Left lung (tissue), 10 donors: ENCODE results near the gene OSBPL6. TPM values are rescaled to one million over a fixed set of nuclear protein-coding genes. Genes with fewer than 3 reads are reported as not detected.

Experiments
- ATAC-seq: fragments of 200-7000 bp; cut with Tn5 transposase; one replicate; pipeline ENCODE4 v1.9.1; 2020; ENCODE audit warnings: moderate library complexity
- DNase-seq, 4 donors: peaks; one replicate each; pipeline ENCODE4 v3.0.0-alpha.2; 2013 to 2020
- H3K27ac ChIP-seq, 2 donors: fragments of 200-600 bp; sonication (generic) in 1 of 2; one replicate each; pipeline versions ENCODE4 v1.5.0 to v1.8.0; 2020 to 2021
- H3K27me3 ChIP-seq, 2 donors: fragments of 200-600 bp; sonication (generic) in 1 of 2; one replicate each; pipeline versions ENCODE4 v1.5.0 to v1.8.0; 2020 to 2021
- H3K36me3 ChIP-seq, 2 donors: fragments of 200-600 bp; sonication (generic) in 1 of 2; one replicate each; pipeline versions ENCODE4 v1.5.0 to v1.8.0; 2020 to 2021
- H3K4me1 ChIP-seq, 2 donors: fragments of 200-600 bp; one replicate each; pipeline ENCODE4 v1.8.0; 2021
- H3K4me3 ChIP-seq, 2 donors: fragments of 200-600 bp; sonication (generic) in 1 of 2; one replicate each; pipeline versions ENCODE4 v1.5.0 to v1.8.0; 2020 to 2021; ENCODE audit warnings: mild to moderate bottlenecking in 1 of 2
- H3K9me3 ChIP-seq, 2 donors: fragments of 200-600 bp; sonication (generic) in 1 of 2; one replicate each; pipeline versions ENCODE4 v1.5.0 to v1.8.0; 2020 to 2021
- CTCF ChIP-seq, 2 donors: fragments of 200-600 bp; sonication (generic) in 1 of 2; IDR thresholded peaks; one replicate each; pipeline versions ENCODE4 v1.5.0 to v1.8.0; 2021; ENCODE audit warnings: antibody characterized with exemption in 2 of 2
- intact Hi-C, 2 donors: fragments of 100-400 bp; cut with DNase I; formaldehyde crosslinking; loops; one replicate each; pipeline versions ENCODE4 v1.11.2 to v1.14.2; 2022
- polyA plus RNA-seq, 6 donors: library from polyadenylated mRNA; unstranded; fragments of 120-200 nt; gene quantifications; one replicate each; pipeline ENCODE4 v1.2.1, GENCODE V29; 2013; ENCODE audit not compliant: insufficient read length in 6 of 6
- total RNA-seq, 2 donors: library from RNA; stranded (reverse); fragmentation: NEBNext Ultra II Directional; extraction: Animal tissue kit (Norgen Biotek cat#: 25700); gene quantifications; one replicate each; pipeline ENCODE4 v1.2.1, GENCODE V29; 2021
- donor health status: DM: no; HTN: yes; CAD: no.
- donor health status: DM: no; HTN: no; CAD: no.

Gene OSBPL6
- total and polyA plus RNA-seq, 8 donors = 2.9 to 6.0 (median 4.9) TPM

- Histone ChIP-seq H3K27me3 (no peaks in the 10 kb centered on the region), H3K9me3 (no peaks in the 10 kb centered on the region), H3K36me3 (no peaks in the 10 kb centered on the region), H3K4me1 (no peaks in the 10 kb centered on the region), H3K4me3 (no peak overlapping the region), H3K27ac (no peak overlapping the region)
- TF ChIP-seq CTCF (IDR thresholded peaks at IDR 0.05) = no peak
- DNase-seq = no peak
- ATAC-seq = no peak
- intact Hi-C loops = no loop called here
Measured at GRCh38 chr2:178246696-178247095, 52.4 kb downstream of the OSBPL6 start.

- TF ChIP-seq CTCF (IDR thresholded peaks at IDR 0.05) = no peak
- Histone ChIP-seq H3K27me3 (no peaks in the 10 kb centered on the region), H3K27ac (no peak overlapping the region), H3K4me3 (no peak overlapping the region), H3K9me3 (no peaks in the 10 kb centered on the region), H3K36me3 (no peaks in the 10 kb centered on the region), H3K4me1 (no peaks in the 10 kb centered on the region)
- intact Hi-C loops = no loop called here
- no peak for DNase-seq
- ATAC-seq = no peak
Measured at GRCh38 chr2:178247250-178247649, 52.9 kb downstream of the OSBPL6 start.

- H3K9me3 ChIP-seq = no peaks in the 10 kb centered on the region
- H3K27me3 ChIP-seq = no peaks in the 10 kb centered on the region
- H3K27ac ChIP-seq = no peak overlapping the region
- DNase-seq (no peak), ATAC-seq (no peak)
- H3K4me3 ChIP-seq = no peak overlapping the region
- H3K36me3 ChIP-seq = no peaks in the 10 kb centered on the region
- intact Hi-C loops = no loop called here
- TF ChIP-seq CTCF (IDR thresholded peaks at IDR 0.05) = no peak
- H3K4me1 ChIP-seq = no peaks in the 10 kb centered on the region
Measured at GRCh38 chr2:178250429-178250828, 56.1 kb downstream of the OSBPL6 start.

- Histone ChIP-seq H3K4me3 (no peak overlapping the region), H3K27me3 (no peaks in the 10 kb centered on the region), H3K4me1 (no peaks in the 10 kb centered on the region), H3K36me3 (no peaks in the 10 kb centered on the region), H3K27ac (no peak overlapping the region), H3K9me3 (no peaks in the 10 kb centered on the region)
- no peak for TF ChIP-seq CTCF (IDR thresholded peaks at IDR 0.05)
- intact Hi-C loops = no loop called here
- DNase-seq (peak in 1 of 4 donors; percentile 37), ATAC-seq (peak; percentile 50)
Measured at GRCh38 chr2:178251151-178251955, 57.0 kb downstream of the OSBPL6 start.

GRCh38 chr2:178256382-178257042 is 62.2 kb downstream of the OSBPL6 start:
- H3K4me1 ChIP-seq = no peaks in the 10 kb centered on the region
- H3K36me3 ChIP-seq = no peaks in the 10 kb centered on the region
- no peaks in the 10 kb centered on the region for H3K27me3 ChIP-seq
- H3K9me3 ChIP-seq = no peaks in the 10 kb centered on the region
- ATAC-seq (peak; percentile 48), DNase-seq (no peak)
- H3K27ac ChIP-seq = no peak overlapping the region
- intact Hi-C loops = no loop called here
- no peak for TF ChIP-seq CTCF (IDR thresholded peaks at IDR 0.05)
- no peak overlapping the region for H3K4me3 ChIP-seq
